Measurements from ENCODE around the gene SHROOM3. TPM values are rescaled to one million over a fixed set of nuclear protein-coding genes. Genes with fewer than 3 reads are reported as not detected.

SHROOM3 gene
- total and polyA plus RNA-seq, 2 experiments from 2014 or later = 11.3 to 73.5 TPM

DNA sequence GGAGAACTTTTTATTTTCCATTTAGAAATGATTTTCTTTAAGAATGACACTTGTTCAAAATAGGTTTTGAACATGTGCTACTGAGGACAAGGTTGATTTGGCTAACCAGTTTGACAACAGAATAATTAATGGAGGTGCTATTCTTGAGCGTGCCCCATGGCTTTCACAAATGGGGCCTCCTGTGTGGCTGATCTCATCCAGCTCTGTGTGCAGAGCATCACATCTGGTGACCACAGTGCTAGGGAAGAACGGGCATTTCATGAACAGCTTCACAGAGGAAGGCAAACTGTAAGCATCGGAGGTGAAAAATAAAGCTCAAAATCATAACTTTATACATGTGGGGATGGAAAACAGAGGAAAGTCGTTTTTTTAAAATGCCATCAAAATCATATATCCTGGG, 314.3 kb downstream of the SHROOM3 start (continued):
- TF ChIP-seq, protein P1, sequence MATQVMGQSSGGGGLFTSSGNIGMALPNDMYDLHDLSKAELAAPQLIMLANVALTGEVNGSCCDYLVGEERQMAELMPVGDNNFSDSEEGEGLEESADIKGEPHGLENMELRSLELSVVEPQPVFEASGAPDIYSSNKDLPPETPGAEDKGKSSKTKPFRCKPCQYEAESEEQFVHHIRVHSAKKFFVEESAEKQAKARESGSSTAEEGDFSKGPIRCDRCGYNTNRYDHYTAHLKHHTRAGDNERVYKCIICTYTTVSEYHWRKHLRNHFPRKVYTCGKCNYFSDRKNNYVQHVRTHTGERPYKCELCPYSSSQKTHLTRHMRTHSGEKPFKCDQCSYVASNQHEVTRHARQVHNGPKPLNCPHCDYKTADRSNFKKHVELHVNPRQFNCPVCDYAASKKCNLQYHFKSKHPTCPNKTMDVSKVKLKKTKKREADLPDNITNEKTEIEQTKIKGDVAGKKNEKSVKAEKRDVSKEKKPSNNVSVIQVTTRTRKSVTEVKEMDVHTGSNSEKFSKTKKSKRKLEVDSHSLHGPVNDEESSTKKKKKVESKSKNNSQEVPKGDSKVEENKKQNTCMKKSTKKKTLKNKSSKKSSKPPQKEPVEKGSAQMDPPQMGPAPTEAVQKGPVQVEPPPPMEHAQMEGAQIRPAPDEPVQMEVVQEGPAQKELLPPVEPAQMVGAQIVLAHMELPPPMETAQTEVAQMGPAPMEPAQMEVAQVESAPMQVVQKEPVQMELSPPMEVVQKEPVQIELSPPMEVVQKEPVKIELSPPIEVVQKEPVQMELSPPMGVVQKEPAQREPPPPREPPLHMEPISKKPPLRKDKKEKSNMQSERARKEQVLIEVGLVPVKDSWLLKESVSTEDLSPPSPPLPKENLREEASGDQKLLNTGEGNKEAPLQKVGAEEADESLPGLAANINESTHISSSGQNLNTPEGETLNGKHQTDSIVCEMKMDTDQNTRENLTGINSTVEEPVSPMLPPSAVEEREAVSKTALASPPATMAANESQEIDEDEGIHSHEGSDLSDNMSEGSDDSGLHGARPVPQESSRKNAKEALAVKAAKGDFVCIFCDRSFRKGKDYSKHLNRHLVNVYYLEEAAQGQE (IDR thresholded peaks at IDR 0.05; ENCODE audit: unreplicated experiment) = no peak
- TF ChIP-seq, protein P2, sequence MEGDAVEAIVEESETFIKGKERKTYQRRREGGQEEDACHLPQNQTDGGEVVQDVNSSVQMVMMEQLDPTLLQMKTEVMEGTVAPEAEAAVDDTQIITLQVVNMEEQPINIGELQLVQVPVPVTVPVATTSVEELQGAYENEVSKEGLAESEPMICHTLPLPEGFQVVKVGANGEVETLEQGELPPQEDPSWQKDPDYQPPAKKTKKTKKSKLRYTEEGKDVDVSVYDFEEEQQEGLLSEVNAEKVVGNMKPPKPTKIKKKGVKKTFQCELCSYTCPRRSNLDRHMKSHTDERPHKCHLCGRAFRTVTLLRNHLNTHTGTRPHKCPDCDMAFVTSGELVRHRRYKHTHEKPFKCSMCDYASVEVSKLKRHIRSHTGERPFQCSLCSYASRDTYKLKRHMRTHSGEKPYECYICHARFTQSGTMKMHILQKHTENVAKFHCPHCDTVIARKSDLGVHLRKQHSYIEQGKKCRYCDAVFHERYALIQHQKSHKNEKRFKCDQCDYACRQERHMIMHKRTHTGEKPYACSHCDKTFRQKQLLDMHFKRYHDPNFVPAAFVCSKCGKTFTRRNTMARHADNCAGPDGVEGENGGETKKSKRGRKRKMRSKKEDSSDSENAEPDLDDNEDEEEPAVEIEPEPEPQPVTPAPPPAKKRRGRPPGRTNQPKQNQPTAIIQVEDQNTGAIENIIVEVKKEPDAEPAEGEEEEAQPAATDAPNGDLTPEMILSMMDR (conservative IDR thresholded peaks at IDR 0.05; ENCODE audit: low read depth in 2 of 2) = no peak

DNA sequence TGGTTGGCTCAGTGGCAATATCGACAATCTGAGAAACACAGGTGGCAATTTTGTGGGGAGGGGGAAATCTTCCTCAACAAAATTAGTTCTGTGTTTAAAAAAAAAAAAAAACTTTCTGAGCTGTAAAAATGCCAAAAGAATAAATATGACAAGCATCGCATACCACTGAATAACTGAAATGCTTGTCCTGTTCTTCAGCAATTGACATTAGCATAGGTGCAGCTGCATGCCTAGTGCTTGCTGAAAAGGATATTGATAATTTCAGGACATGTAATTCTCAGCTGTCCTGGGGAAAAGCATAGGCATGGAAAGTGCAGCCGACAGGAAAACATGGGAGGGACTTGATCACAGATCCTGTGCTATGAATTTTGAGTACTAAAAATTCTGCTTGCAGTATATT, 315.7 kb downstream of the SHROOM3 start:
- no peak overlapping the region for H2AFZ ChIP-seq
- H3K4me3 ChIP-seq = no peak overlapping the region
- H3K4me3 Mint-ChIP-seq = no peak overlapping the region
- DNase-seq (ENCODE audit: low spot score) = no peak
- H3K9me3 Mint-ChIP-seq = peaks cover 5% of the 10 kb centered on the region; the same call in 1 of the 3 replicates
- peaks cover 15% of the 10 kb centered on the region for H3K4me1 Mint-ChIP-seq
- no peak overlapping the region for H3K4me2 ChIP-seq
- no peaks in the 10 kb centered on the region for H3K9me2 ChIP-seq (ENCODE audit: insufficient read depth)
- H3K36me3 ChIP-seq (ENCODE audit: insufficient read depth) = peaks cover 26% of the 10 kb centered on the region
- H3K4me1 ChIP-seq (ENCODE audit: insufficient read depth) = no peaks in the 10 kb centered on the region
- H3K79me2 ChIP-seq (replicated peaks; ENCODE audit: insufficient read depth) = peaks cover 7% of the 10 kb centered on the region; the same call in 1 of the 2 replicates
- peaks cover 61% of the 10 kb centered on the region for H3K36me3 Mint-ChIP-seq (ENCODE audit: low read depth)
- TF ChIP-seq POLR2AphosphoS5 (IDR thresholded peaks at IDR 0.05; ENCODE audit: low read depth) (no peak), EZH2 (IDR thresholded peaks at IDR 0.05; ENCODE audit: low read depth, unreplicated experiment) (no peak), ZNF114 (CRISPR knock-in tag; IDR thresholded peaks at IDR 0.05) (no peak), ZNF331 (CRISPR knock-in tag; IDR thresholded peaks at IDR 0.05; ENCODE audit: low read depth) (no peak), CREB1 (CRISPR knock-in tag; IDR thresholded peaks at IDR 0.05; ENCODE audit: low read depth) (no peak), EZH2phosphoT487 (IDR thresholded peaks at IDR 0.05; ENCODE audit: unreplicated experiment) (no peak), STAT1 (IDR thresholded peaks at IDR 0.05; ENCODE audit: unreplicated experiment) (no peak)
- TF ChIP-seq, protein P2 (conservative IDR thresholded peaks at IDR 0.05; ENCODE audit: low read depth in 2 of 2) = no peak
- TF ChIP-seq, protein P3, sequence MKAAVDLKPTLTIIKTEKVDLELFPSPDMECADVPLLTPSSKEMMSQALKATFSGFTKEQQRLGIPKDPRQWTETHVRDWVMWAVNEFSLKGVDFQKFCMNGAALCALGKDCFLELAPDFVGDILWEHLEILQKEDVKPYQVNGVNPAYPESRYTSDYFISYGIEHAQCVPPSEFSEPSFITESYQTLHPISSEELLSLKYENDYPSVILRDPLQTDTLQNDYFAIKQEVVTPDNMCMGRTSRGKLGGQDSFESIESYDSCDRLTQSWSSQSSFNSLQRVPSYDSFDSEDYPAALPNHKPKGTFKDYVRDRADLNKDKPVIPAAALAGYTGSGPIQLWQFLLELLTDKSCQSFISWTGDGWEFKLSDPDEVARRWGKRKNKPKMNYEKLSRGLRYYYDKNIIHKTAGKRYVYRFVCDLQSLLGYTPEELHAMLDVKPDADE (IDR thresholded peaks at IDR 0.05) = no peak
- TF ChIP-seq, protein P1 (IDR thresholded peaks at IDR 0.05; ENCODE audit: unreplicated experiment) = no peak
- no peak overlapping the region for H3K27ac Mint-ChIP-seq
- no peaks in the 10 kb centered on the region for H3F3A ChIP-seq (replicated peaks; ENCODE audit: low read depth)
- H3K27me3 Mint-ChIP-seq (ENCODE audit: insufficient read depth, low read depth, poor library complexity) = peaks cover 8% of the 10 kb centered on the region
- ATAC-seq = no peak
- no peaks in the 10 kb centered on the region for H3K27me3 ChIP-seq (ENCODE audit: insufficient read depth)
- no peak overlapping the region for H3K27ac ChIP-seq (ENCODE audit: low read depth)
- H4K20me1 ChIP-seq (replicated peaks; ENCODE audit: insufficient read depth) = 0 out of 2 replicates have a peak, but pooled peaks cover 5% of the 10 kb centered on the region

Measured in GM23338 (cell line).